ENCODE measurements around the gene LRBA. TPM values are rescaled to one million over a fixed set of nuclear protein-coding genes. Genes with fewer than 3 reads are reported as not detected.

Gene LRBA
- total RNA-seq, 2 experiments from 2014 or later = 53.7 to 54.6 TPM

DNA sequence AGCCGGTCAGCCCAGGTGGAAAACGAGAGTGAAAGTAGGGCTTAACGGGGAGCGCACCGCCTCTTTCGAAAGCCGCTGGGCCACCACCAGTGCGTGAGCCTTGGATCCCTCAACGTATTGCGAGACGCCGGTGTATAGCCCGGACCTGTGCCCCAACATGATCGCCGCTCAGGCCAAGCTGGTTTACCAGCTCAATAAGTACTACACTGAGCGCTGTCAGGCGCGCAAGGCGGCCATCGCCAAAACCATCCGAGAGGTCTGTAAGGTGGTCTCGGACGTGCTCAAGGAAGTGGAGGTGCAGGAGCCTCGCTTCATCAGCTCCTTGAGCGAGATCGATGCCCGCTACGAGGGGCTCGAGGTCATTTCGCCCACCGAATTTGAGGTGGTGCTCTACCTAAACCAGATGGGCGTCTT lies 432.2 kb downstream of the LRBA start:
- Mint-ChIP-seq H3K27me3 (ENCODE audit: low read depth) (no peaks in the 10 kb centered on the region), H3K36me3 (ENCODE audit: low read depth) (peaks cover 57% of the 10 kb centered on the region), H3K4me1 (ENCODE audit: low read depth) (no peaks in the 10 kb centered on the region), H3K9me3 (no peaks in the 10 kb centered on the region), H3K27ac (no peak overlapping the region), H3K4me3 (no peak overlapping the region)
- CTCF ChIA-PET = no interaction called here
- DNase-seq = no peak
- intact Hi-C loops (cut with micrococcal nuclease) = no loop called here

DNA sequence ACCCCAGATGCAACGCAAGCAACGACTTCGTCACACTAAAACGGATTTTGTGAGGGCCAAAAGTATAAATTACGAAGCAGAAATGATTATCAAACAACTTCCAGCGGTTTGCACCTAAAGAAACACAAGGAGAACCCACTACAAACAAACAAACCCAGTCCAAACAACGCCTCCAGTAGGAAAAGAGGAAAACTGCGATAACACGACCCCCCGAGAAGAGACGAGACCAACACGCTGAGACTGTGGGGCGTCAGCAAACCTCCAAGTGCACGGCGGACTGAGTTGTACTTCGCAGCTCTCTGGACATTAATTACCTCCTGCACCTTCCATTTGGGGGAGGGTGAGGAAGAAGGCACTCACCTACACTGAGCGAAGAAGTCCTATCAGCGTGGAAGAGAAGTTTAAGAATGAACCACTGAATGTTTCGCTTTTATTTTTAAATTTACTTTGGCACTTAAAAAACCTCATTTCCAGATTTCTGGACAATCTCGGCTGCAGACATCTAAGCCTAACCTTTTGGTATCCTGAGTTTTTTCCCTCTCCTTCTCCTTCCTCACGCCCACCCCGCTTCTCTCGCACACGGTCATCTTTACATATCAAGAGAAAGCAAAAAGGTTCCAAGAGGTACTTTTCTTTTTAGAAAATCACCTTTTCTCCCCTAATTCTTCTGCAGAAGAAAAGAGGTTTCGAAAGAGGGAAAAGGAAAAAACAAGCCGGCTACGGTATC lies 432.8 kb downstream of the LRBA start, which contains the start of gene MAB21L2:
TSS of gene MAB21L2 (plus strand) at position 6 of the 727 bp plus-strand sequence. CDS start 879 bp downstream, outside the sequence.
- Mint-ChIP-seq H3K27me3 (ENCODE audit: low read depth) (no peaks in the 10 kb centered on the region), H3K4me3 (no peak within 1 kb of the TSS), H3K27ac (no peak within 1 kb of the TSS), H3K4me1 (ENCODE audit: low read depth) (no peaks in the 10 kb centered on the region), H3K36me3 (ENCODE audit: low read depth) (peaks cover 55% of the 10 kb centered on the region), H3K9me3 (no peaks in the 10 kb centered on the region)
- no peak for DNase-seq
- intact Hi-C loops (cut with micrococcal nuclease) = no loop called here
- CTCF ChIA-PET = no interaction called here

DNA sequence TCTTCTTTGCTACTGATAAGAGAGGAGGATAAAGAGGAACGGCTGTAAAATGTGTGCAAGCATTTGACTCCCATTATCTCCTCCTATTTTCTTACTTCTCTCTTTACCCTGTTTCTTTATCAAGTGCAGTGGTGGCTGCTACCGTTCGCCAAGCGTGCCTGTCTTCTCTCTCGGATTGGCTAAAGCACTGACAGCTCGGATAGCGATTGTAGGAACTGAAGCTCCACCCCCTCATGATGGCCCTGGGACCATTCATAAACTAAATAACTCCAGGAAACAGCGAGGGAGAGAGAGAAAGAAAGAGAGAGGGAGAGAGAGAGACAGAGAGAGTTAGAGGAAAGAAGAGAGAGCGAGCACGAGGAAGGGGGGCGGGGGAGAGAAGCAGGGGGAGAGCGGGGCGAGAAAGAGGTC lies 433.4 kb downstream of the LRBA start:
- H3K4me3 Mint-ChIP-seq = no peak overlapping the region
- H3K9me3 Mint-ChIP-seq = no peaks in the 10 kb centered on the region
- CTCF ChIA-PET = no interaction called here
- intact Hi-C loops (cut with micrococcal nuclease) = no loop called here
- no peak overlapping the region for H3K27ac Mint-ChIP-seq
- H3K36me3 Mint-ChIP-seq (ENCODE audit: low read depth) = peaks cover 55% of the 10 kb centered on the region
- no peak for DNase-seq
- no peaks in the 10 kb centered on the region for H3K4me1 Mint-ChIP-seq (ENCODE audit: low read depth)
- no peaks in the 10 kb centered on the region for H3K27me3 Mint-ChIP-seq (ENCODE audit: low read depth)

DNA sequence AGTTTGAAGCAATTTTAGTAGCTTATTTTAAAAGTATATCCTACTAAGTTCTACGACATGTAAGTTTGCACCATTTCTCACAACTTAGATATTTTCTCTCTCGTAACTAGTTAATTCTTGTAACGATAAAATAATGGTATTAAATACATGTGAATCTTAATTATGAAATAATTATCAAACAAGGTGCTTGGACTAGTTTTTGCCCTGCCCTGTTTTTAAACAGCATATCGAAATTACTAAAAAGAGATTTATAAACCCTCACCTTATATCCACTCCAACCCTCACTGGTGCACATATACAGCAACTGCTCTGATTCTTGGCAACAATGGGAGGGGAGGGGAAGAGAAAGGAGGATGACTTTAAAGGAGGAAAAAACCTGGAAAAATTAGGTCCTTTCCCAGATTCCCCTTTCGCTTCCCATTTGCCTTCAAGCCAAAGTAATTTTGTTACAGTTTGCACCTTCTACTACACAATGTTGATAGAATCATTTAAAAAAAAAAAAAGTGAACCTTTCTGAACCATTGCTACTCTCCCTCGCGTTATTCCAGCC lies 434.0 kb downstream of the LRBA start:
- Mint-ChIP-seq H3K4me3 (no peak overlapping the region), H3K9me3 (no peaks in the 10 kb centered on the region), H3K27ac (no peak overlapping the region), H3K36me3 (ENCODE audit: low read depth) (peaks cover 55% of the 10 kb centered on the region), H3K27me3 (ENCODE audit: low read depth) (no peaks in the 10 kb centered on the region), H3K4me1 (ENCODE audit: low read depth) (no peaks in the 10 kb centered on the region)
- DNase-seq = no peak
- intact Hi-C loops (cut with micrococcal nuclease) = no loop called here
- CTCF ChIA-PET = no interaction called here

DNA sequence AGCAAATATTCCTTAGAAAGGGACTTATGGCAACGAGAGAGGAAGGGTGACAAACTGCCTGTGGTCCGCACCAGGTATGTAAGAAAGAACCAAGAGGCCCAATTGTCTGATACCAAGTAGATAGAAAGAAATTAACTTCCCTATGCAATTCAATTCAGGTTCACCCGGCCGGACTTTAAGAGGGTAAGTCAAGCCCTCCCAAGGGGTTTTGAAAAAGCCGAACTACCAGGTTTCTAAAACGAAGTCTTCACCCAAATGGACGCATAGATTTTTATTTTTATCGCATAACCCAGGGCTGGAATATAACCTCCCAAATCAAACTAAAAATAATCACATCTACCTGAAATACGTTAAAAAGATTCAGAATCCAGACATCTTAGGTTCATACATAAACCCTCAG lies 434.8 kb downstream of the LRBA start:
- H3K4me1 Mint-ChIP-seq (ENCODE audit: low read depth) = no peaks in the 10 kb centered on the region
- no peaks in the 10 kb centered on the region for H3K9me3 Mint-ChIP-seq
- H3K27me3 Mint-ChIP-seq (ENCODE audit: low read depth) = no peaks in the 10 kb centered on the region
- intact Hi-C loops (cut with micrococcal nuclease) = no loop called here
- H3K4me3 Mint-ChIP-seq = no peak overlapping the region
- no peak for DNase-seq
- CTCF ChIA-PET = no interaction called here
- H3K27ac Mint-ChIP-seq = no peak overlapping the region
- peaks cover 50% of the 10 kb centered on the region for H3K36me3 Mint-ChIP-seq (ENCODE audit: low read depth)

DNA sequence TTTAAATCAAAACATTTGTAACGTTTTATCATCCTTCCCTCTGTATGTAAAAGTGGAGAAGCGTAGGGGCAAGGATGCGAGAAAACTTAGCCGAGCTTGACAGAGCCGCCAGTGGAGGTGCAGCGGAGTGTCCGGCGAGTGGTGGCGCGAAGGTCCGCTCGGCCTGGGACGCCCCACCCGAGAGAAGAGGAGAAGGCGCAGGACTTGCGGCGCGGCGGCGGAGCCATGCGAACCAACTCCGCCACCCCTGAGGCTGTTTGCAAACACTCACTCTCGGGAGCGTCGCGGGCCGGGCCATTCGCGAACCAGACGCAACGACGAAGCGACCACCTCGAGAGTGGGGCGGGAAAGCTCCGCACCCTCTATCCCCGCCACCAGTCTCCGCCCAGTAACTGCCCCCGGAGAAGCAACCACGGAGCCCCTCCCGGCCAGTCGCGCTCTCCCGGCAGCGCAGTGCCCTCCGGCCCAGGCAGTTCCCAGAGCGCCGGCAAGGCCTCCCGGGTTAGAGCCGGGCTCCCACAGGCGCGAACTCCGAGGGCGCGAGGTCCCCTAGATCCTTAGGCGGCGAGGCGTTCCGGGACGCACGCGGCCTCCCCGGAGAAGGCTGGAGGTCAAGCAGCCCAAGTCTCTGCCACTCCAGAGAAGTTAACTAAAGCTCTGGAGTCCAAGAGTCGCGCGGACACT lies 435.4 kb downstream of the LRBA start:
- Mint-ChIP-seq H3K27ac (no peak overlapping the region), H3K9me3 (no peaks in the 10 kb centered on the region), H3K4me1 (ENCODE audit: low read depth) (no peaks in the 10 kb centered on the region), H3K27me3 (ENCODE audit: low read depth) (no peaks in the 10 kb centered on the region), H3K4me3 (no peak overlapping the region), H3K36me3 (ENCODE audit: low read depth) (peaks cover 48% of the 10 kb centered on the region)
- intact Hi-C loops (cut with micrococcal nuclease) = no loop called here
- CTCF ChIA-PET = no interaction called here
- DNase-seq = no peak

DNA sequence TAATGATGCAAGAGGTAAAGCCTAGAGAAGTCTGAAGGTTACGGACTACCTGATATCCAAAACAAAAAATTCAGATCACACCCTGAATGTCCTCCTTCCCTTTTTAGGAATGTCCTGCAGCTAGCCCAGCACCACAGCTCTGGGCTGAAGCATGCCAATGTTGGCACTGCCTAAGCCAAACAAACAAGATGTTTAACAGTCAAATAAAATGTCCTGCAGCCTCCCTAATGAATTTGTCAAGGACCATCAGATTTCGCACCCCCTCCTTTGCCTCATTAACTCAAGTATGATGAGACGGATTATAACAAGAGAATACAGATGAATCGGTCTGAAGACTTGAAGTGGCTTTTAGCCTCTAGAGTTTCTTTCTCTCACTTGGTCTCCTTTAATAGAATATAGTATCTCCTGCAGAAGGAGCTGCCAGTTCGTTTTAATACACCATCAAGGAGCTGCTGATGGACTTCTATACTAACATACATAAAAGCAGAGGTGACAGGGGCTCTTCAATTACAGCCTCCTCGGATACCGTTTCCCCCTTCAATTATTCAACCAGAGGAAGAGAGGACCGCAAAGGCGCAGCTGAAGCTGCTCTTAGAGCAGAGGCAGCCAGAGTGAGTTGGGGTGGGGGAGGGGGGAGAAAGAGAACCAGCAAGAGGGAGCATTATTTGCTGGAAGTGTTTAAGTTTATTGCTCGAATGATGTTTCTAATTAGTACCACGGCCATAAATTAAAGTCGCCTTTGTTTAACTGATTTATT lies 436.2 kb downstream of the LRBA start:
- Mint-ChIP-seq H3K4me3 (no peak overlapping the region), H3K9me3 (no peaks in the 10 kb centered on the region), H3K27me3 (ENCODE audit: low read depth) (no peaks in the 10 kb centered on the region), H3K27ac (no peak overlapping the region), H3K4me1 (ENCODE audit: low read depth) (no peaks in the 10 kb centered on the region), H3K36me3 (ENCODE audit: low read depth) (peaks cover 42% of the 10 kb centered on the region)
- intact Hi-C loops (cut with micrococcal nuclease) = no loop called here
- no peak for DNase-seq
- CTCF ChIA-PET = no interaction called here

DNA sequence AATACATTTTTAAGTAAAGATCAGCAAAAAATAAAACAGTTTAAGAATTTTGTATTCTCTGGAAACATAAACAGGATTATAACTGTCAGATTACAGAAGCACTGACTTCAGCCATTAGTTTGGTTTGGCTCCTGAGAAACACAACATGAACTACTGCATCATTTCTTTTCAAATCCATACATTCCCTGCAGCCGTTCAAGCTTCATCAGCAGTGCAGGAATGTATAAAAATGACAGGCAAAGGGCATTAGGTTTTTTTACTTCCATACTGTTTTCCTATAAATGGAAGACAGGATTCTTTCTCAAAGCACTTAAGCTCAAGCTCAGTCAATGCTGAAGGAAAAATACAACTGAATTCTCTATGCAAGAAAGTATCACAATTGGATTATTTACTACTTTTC lies 437.3 kb downstream of the LRBA start:
- Mint-ChIP-seq H3K27me3 (ENCODE audit: low read depth) (no peaks in the 10 kb centered on the region), H3K36me3 (ENCODE audit: low read depth) (peaks cover 31% of the 10 kb centered on the region), H3K9me3 (no peaks in the 10 kb centered on the region), H3K27ac (no peak overlapping the region), H3K4me1 (ENCODE audit: low read depth) (peaks cover 3% of the 10 kb centered on the region), H3K4me3 (no peak overlapping the region)
- CTCF ChIA-PET = no interaction called here
- intact Hi-C loops (cut with micrococcal nuclease) = no loop called here
- DNase-seq = no peak

DNA sequence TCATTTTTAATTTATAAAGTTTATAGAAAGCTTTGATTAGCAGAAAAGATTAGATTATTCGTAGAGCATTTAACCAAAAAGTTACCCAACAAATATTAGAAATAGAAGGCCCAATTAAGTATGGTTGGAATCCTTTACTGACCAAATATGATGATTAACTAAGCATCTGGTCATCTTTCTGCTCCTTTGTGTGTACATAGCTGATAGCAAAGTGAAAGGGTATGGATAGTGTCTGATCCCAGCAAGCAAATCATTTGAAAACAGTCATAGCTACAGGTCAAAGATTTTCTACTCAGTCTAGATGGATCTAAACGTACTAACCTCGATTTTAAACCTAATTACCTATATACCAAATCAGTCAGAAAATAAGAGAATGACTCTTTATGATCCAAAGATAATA lies 440.4 kb downstream of the LRBA start:
- no peaks in the 10 kb centered on the region for H3K9me3 Mint-ChIP-seq
- H3K4me1 Mint-ChIP-seq (ENCODE audit: low read depth) = peaks cover 3% of the 10 kb centered on the region
- CTCF ChIA-PET = no interaction called here
- intact Hi-C loops (cut with micrococcal nuclease) = no loop called here
- H3K27ac Mint-ChIP-seq = no peak overlapping the region
- peaks cover 10% of the 10 kb centered on the region for H3K36me3 Mint-ChIP-seq (ENCODE audit: low read depth)
- no peaks in the 10 kb centered on the region for H3K27me3 Mint-ChIP-seq (ENCODE audit: low read depth)
- H3K4me3 Mint-ChIP-seq = no peak overlapping the region
- no peak for DNase-seq

DNA sequence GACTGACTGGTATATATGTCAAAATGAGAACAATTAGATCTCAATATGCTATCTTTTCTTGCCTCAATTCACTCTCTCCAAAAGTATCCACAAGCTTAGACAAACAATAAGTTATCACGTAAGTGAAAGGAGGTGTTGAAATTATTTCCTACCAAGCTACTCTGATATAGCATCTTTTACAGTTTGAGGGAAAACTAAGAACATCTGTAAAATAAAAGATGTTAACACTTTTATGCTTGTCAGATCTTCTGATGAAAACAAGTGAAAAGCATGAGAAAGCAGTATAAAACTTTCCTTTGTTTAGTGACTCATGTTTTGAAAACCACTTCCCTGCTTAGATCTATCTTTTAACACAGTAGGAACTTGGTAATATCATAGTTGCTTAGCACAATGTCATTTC lies 441.6 kb downstream of the LRBA start:
- no peaks in the 10 kb centered on the region for H3K27me3 Mint-ChIP-seq (ENCODE audit: low read depth)
- DNase-seq = no peak
- CTCF ChIA-PET = no interaction called here
- H3K9me3 Mint-ChIP-seq = no peaks in the 10 kb centered on the region
- peaks cover 4% of the 10 kb centered on the region for H3K36me3 Mint-ChIP-seq (ENCODE audit: low read depth)
- H3K4me3 Mint-ChIP-seq = no peak overlapping the region
- intact Hi-C loops (cut with micrococcal nuclease) = loop anchor here (2.0 kb wide), 1 partner anchor 55 kb away; no protein-coding TSS in a partner anchor
- no peak overlapping the region for H3K27ac Mint-ChIP-seq
- H3K4me1 Mint-ChIP-seq (ENCODE audit: low read depth) = peaks cover 3% of the 10 kb centered on the region

DNA sequence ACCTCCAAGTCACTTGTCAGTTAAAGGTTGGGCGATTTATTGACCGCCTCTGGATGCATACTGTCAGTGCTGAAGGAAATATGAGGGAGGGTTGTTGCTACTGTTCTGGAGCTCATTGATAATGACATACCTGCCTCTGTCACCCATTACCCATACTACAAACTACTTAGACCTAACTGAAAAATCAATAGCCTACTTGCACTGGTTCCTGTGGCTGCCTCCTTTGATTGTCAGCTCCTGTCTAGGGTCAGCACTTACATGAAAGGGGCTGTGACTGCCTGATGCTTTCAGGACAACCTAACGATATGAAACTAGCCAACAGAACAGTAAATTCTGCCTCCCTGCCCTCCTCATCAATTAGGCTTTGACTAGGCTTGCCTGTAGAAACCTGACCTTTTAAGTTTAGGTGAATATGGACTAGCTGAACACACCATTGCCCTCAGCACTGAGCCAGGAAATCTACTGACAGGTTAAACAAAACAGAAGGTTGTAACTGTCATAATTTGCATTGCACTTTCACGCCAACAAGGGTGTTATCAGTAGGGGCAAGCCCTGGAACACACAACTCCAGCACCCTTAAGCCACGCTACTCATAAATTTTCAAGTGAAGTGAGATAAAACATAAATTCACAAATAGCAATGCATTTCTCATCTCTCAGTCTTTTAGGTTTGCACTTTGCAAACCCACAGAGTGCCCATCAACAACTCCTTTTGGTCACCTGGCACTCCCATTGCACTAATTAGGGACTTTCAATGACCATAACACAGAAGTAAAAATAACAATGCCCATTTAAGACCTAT lies 442.2 kb downstream of the LRBA start:
- Mint-ChIP-seq H3K27ac (no peak overlapping the region), H3K36me3 (ENCODE audit: low read depth) (peaks cover 4% of the 10 kb centered on the region), H3K27me3 (ENCODE audit: low read depth) (no peaks in the 10 kb centered on the region), H3K4me3 (no peak overlapping the region), H3K4me1 (ENCODE audit: low read depth) (peaks cover 3% of the 10 kb centered on the region), H3K9me3 (no peaks in the 10 kb centered on the region)
- intact Hi-C loops (cut with micrococcal nuclease) = loop anchor here (2.0 kb wide), 1 partner anchor 54 kb away; no protein-coding TSS in a partner anchor
- CTCF ChIA-PET = no interaction called here
- no peak for DNase-seq

DNA sequence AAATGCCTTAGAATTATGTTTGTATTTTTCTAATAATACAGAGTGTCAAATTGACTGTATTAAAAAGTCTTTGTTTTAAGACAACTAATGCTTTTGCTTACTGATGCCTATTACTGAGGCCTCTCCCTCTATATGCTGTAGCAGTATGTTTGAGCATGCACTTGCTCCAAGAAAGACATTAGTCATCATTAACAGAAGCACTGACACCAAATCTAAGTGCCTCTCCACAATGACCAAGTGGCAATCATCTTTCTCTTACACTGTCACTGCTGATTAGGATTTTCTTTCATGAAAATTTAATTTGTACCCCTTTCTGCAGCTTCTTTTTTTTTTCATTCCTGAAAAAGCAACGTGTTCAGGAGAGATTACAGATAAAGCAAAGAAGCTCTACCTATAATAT lies 444.2 kb downstream of the LRBA start:
- Mint-ChIP-seq H3K36me3 (ENCODE audit: low read depth) (peaks cover 10% of the 10 kb centered on the region), H3K4me1 (ENCODE audit: low read depth) (peaks cover 3% of the 10 kb centered on the region), H3K27ac (no peak overlapping the region), H3K27me3 (ENCODE audit: low read depth) (no peaks in the 10 kb centered on the region), H3K4me3 (no peak overlapping the region), H3K9me3 (no peaks in the 10 kb centered on the region)
- no peak for DNase-seq
- intact Hi-C loops (cut with micrococcal nuclease) = no loop called here
- CTCF ChIA-PET = no interaction called here

Data from activated naive CD4-positive, alpha-beta T cell treated with anti-CD3 and anti-CD28 coated beads for 36 hours (primary cell).